ENCODE data around the gene AKR1C2.
"Not testable (repeated sequence)": the region's sequence is repeated elsewhere in the genome, so short reads cannot be mapped to it uniquely, and the experiment has no call there.

AKR1C2 gene

DNA sequence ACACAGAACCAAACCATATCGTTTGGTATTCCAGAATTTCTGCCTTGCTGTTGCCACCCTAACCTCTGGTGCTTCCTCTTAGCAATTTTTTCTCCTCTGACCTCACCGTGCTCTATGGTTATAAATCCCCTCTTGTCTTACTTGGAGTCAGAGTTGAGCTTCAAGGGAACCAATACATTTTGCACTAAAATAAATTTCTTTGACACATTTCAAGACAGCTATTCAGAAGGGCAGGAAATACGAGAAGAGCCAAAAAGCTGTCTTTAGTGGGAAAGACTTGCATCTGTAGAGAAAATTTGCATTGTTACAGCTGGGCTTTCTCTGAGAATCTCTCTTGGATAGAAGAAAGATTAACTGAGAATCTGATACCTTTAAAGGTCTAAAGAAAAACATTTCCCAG lies 14.5 kb upstream of the AKR1C2 start:
- no peaks in the 10 kb centered on the region for H3K9me3 ChIP-seq (replicated peaks; ENCODE audit: insufficient read depth, low read length)
- H3K9me2 ChIP-seq (replicated peaks; ENCODE audit: insufficient read depth, low read length) = no peaks in the 10 kb centered on the region
- no peak overlapping the region for H3K4me2 ChIP-seq (ENCODE audit: low read depth, low read length)
- no peaks in the 10 kb centered on the region for H3K36me3 ChIP-seq (replicated peaks; ENCODE audit: insufficient read depth, low read length)
- no peak overlapping the region for H3K4me3 ChIP-seq (ENCODE audit: low read length)
- DNase-seq = no peak
- H3K9ac ChIP-seq (ENCODE audit: low read length) = no peak overlapping the region
- no peaks in the 10 kb centered on the region for H3F3A ChIP-seq (ENCODE audit: insufficient read depth, low read length)
- H3K4me1 ChIP-seq (ENCODE audit: low read length) = no peaks in the 10 kb centered on the region
- H3K27ac ChIP-seq (ENCODE audit: low read length) = no peak overlapping the region
- H4K20me1 ChIP-seq (ENCODE audit: insufficient read depth, low read length) = no peaks in the 10 kb centered on the region
- TF ChIP-seq CTCF (IDR thresholded peaks at IDR 0.05; ENCODE audit: low read length) = no peak
- no peak for TF ChIP-seq EZH2phosphoT487 (IDR thresholded peaks at IDR 0.05; ENCODE audit: low read length)
- no peak for TF ChIP-seq EZH2 (optimal IDR thresholded peaks at IDR 0.05; ENCODE audit: low read depth, low read length)
- H3K27me3 ChIP-seq (replicated peaks; ENCODE audit: insufficient read depth, low read length) = no peaks in the 10 kb centered on the region
- H2AFZ ChIP-seq (ENCODE audit: low read length) = no peak overlapping the region
- no peaks in the 10 kb centered on the region for H3K79me2 ChIP-seq (ENCODE audit: low read length)

DNA sequence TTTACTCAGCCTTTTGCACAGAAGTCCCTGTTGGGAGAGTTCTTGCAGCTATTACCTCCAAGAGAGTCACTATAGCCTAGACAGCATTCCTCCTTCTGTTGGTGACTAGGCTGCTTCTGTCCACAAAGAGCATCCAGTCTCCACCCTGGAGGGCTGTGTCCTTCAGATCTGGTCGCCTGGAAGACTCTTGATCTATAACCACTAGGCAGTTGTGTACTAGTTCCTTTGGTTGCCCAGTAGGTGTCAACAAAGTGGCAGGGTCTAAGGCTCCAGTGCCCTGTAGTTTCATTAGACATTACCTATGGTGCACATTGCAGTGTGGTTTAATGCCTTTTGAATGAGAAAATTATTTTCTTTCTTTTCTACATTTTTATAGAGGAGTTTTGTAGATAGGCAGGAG lies 11.3 kb upstream of the AKR1C2 start:
- Histone ChIP-seq H3K4me1 (ENCODE audit: low read length) (no peaks in the 10 kb centered on the region), H3K9ac (ENCODE audit: low read length) (no peak overlapping the region), H2AFZ (ENCODE audit: low read length) (no peak overlapping the region), H3K27me3 (replicated peaks; ENCODE audit: insufficient read depth, low read length) (no peaks in the 10 kb centered on the region), H3K9me3 (replicated peaks; ENCODE audit: insufficient read depth, low read length) (no peaks in the 10 kb centered on the region), H3F3A (ENCODE audit: insufficient read depth, low read length) (no peaks in the 10 kb centered on the region), H4K20me1 (ENCODE audit: insufficient read depth, low read length) (no peaks in the 10 kb centered on the region), H3K4me3 (ENCODE audit: low read length) (no peak overlapping the region), H3K36me3 (replicated peaks; ENCODE audit: insufficient read depth, low read length) (no peaks in the 10 kb centered on the region), H3K79me2 (ENCODE audit: low read length) (no peaks in the 10 kb centered on the region), H3K27ac (ENCODE audit: low read length) (no peak overlapping the region), H3K9me2 (replicated peaks; ENCODE audit: insufficient read depth, low read length) (no peaks in the 10 kb centered on the region), H3K4me2 (ENCODE audit: low read depth, low read length) (no peak overlapping the region)
- no peak for DNase-seq
- no peak for TF ChIP-seq EZH2phosphoT487 (IDR thresholded peaks at IDR 0.05; ENCODE audit: low read length)
- TF ChIP-seq CTCF (IDR thresholded peaks at IDR 0.05; ENCODE audit: low read length) = 0 out of 2 replicates have a peak, but pooled peaks have one; percentile 5

DNA sequence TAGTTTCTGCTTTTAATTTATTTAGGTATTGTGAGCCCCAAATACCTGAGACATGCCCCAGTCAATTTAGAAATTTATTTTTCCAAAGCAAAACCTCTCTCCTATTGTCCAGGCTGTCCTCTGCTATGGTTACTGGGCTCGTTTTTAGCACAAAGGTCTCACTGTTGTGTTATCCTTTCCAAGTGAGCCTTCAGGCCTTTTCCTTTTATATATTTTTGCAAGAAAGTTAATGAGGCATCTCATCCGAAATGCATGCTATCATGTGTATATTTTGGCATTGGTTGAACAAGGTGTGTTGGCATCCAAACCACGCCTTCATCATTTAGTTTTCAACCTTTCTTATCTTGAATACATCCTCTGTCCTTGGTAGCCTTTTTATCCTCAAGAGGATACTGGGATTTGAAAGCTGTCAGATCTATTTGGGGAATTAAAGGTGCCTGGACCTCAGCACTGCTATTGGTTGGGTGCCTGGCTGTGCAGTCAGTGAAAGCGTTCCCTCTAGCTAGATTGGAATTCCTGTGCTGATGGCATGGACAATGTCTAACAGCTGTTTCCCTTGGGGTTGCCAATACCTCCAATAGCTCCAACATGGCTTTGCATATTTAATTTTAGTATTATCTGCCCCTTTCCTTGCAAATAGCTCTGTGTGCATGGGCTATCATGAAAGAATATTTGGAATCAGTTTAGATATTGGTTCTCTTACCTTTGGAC lies 10.7 kb upstream of the AKR1C2 start:
- not testable (repeated sequence) for H3K9ac ChIP-seq (ENCODE audit: low read length); H3K79me2 ChIP-seq (ENCODE audit: low read length); H3K4me1 ChIP-seq (ENCODE audit: low read length); H3K4me3 ChIP-seq (ENCODE audit: low read length); H3K27me3 ChIP-seq (replicated peaks; ENCODE audit: insufficient read depth, low read length); H3K36me3 ChIP-seq (replicated peaks; ENCODE audit: insufficient read depth, low read length); H3F3A ChIP-seq (ENCODE audit: insufficient read depth, low read length); H2AFZ ChIP-seq (ENCODE audit: low read length); H3K9me3 ChIP-seq (replicated peaks; ENCODE audit: insufficient read depth, low read length); H3K27ac ChIP-seq (ENCODE audit: low read length); H4K20me1 ChIP-seq (ENCODE audit: insufficient read depth, low read length); DNase-seq; H3K4me2 ChIP-seq (ENCODE audit: low read depth, low read length); H3K9me2 ChIP-seq (replicated peaks; ENCODE audit: insufficient read depth, low read length)

GRCh38 chr10:5013385-5013784 lies 9.7 kb upstream of the AKR1C2 start:
- Histone ChIP-seq H3K79me2 (ENCODE audit: low read length) (no peaks in the 10 kb centered on the region), H2AFZ (ENCODE audit: low read length) (no peak overlapping the region), H3F3A (ENCODE audit: insufficient read depth, low read length) (no peaks in the 10 kb centered on the region), H3K9me3 (replicated peaks; ENCODE audit: insufficient read depth, low read length) (no peaks in the 10 kb centered on the region), H3K27me3 (replicated peaks; ENCODE audit: insufficient read depth, low read length) (no peaks in the 10 kb centered on the region), H3K4me1 (ENCODE audit: low read length) (no peaks in the 10 kb centered on the region), H3K27ac (ENCODE audit: low read length) (no peak overlapping the region), H3K4me3 (ENCODE audit: low read length) (no peak overlapping the region), H3K36me3 (replicated peaks; ENCODE audit: insufficient read depth, low read length) (no peaks in the 10 kb centered on the region), H3K9ac (ENCODE audit: low read length) (no peak overlapping the region), H3K4me2 (ENCODE audit: low read depth, low read length) (no peak overlapping the region), H3K9me2 (replicated peaks; ENCODE audit: insufficient read depth, low read length) (no peaks in the 10 kb centered on the region), H4K20me1 (ENCODE audit: insufficient read depth, low read length) (no peaks in the 10 kb centered on the region)
- TF ChIP-seq EZH2 (optimal IDR thresholded peaks at IDR 0.05; ENCODE audit: low read depth, low read length) (no peak), EZH2phosphoT487 (IDR thresholded peaks at IDR 0.05; ENCODE audit: low read length) (no peak), CTCF (IDR thresholded peaks at IDR 0.05; ENCODE audit: low read length) (no peak)
- no peak for DNase-seq

All from MM.1S (cell line).